Mucosa of descending colon (tissue), 3 donors: ENCODE results near the gene CYRIA. TPM values are rescaled to one million over a fixed set of nuclear protein-coding genes. Genes with fewer than 3 reads are reported as not detected.
A peak's percentile ranks its signal among the peaks of the same experiment; 100 is the strongest.

Experiments
- ATAC-seq: fragments of 200-7000 bp; cut with Tn5 transposase; one replicate; pipeline ENCODE4 v1.9.1; 2020; ENCODE audit warnings: mild to moderate bottlenecking, moderate library complexity
- DNase-seq, 3 donors: peaks; one replicate each; pipeline ENCODE4 v3.0.0-alpha.2; 2020
- H3K36me3 ChIP-seq: fragments of 200-600 bp; one replicate; pipeline ENCODE4 v1.8.0; 2021; ENCODE audit warnings: low read depth, mild to moderate bottlenecking
- H3K4me1 ChIP-seq: fragments of 200-600 bp; one replicate; pipeline ENCODE4 v1.8.0; 2021; ENCODE audit warnings: low read depth, mild to moderate bottlenecking
- H3K4me3 ChIP-seq: fragments of 200-600 bp; one replicate; pipeline ENCODE4 v1.8.0; 2021; ENCODE audit warnings: mild to moderate bottlenecking
- H3K9me3 ChIP-seq: fragments of 200-600 bp; one replicate; pipeline ENCODE4 v1.8.0; 2021; ENCODE audit warnings: mild to moderate bottlenecking
- CTCF ChIP-seq: fragments of 200-600 bp; IDR thresholded peaks from one replicate; pipeline ENCODE4 v1.8.0; 2022; ENCODE audit warnings: antibody characterized with exemption, mild to moderate bottlenecking
- intact Hi-C, 2 donors: fragments of 100-400 bp; cut with DNase I in 1 of 2; cut with micrococcal nuclease in 1 of 2; formaldehyde crosslinking; loops; one replicate each; pipeline versions ENCODE4 v1.11.0 to v1.11.1; 2022; cut with DNase I, micrococcal nuclease
- long read RNA-seq, 2 donors: library from polyadenylated mRNA; unstranded; transcript quantifications; one replicate each; pipeline ENCODE4 v2.0.0, GENCODE V29; 2019 to 2021
- total RNA-seq, 3 donors: library from RNA; stranded (reverse); fragmentation: NEBNext Ultra II Directional in 2 of 3; extraction: Animal tissue kit (Norgen Biotek cat#: 25700) in 2 of 3; gene quantifications; one replicate each; pipeline versions ENCODE4 v1.2.1 to v1.2.4, GENCODE V29; 2021 to 2023
- donor health status: DM: no; HTN: no; CAD: no; lungs with moderate emphysema.
- donor health status: DM: no; HTN: no; CAD: no.
- donor health status: DM: no; HTN: yes; CAD: no.

Gene CYRIA
- 10 to 100 TPM in 1 of 3 donors, 1 to 10 TPM in 2; 2.2 to 18.0 (median 3.5) TPM for total RNA-seq
- long read RNA-seq, donor 1, full-length matches to known transcripts = 12 of 24 reads
- long read RNA-seq, donor 1, partial matches to known transcripts = 5 of 24 reads
- long read RNA-seq, donor 1, other reads (novel, unspliced or antisense) = 7 of 24 reads
- long read RNA-seq, donor 2, partial matches to known transcripts = 0 of 1 reads
- long read RNA-seq, donor 2, other reads (novel, unspliced or antisense) = 1 of 1 reads

- intact Hi-C loops = no loop called here
- no peak for TF ChIP-seq CTCF
- DNase-seq (peak; percentile 66 to 82 (median 81)), ATAC-seq (peak; percentile 83)
- H3K4me3 ChIP-seq = peak within 1 kb of the TSS; percentile 22
- peaks cover 5% of the 10 kb centered on the region for H3K4me1 ChIP-seq
- H3K36me3 ChIP-seq = no peaks in the 10 kb centered on the region
- no peaks in the 10 kb centered on the region for H3K9me3 ChIP-seq
These were observed at the start of gene CYRIA for GRCh38 chr2:16665748-16666448. TSS of gene CYRIA (minus strand) at chr2:16665834. CDS start at chr2:16588119, 77,715 bp downstream.

GRCh38 chr2:16713011-16713423 is 47.4 kb upstream of the CYRIA start:
- intact Hi-C loops = no loop called here
- ATAC-seq (peak; percentile 54), DNase-seq (no peak)
- Histone ChIP-seq H3K4me3 (no peak overlapping the region), H3K4me1 (no peaks in the 10 kb centered on the region), H3K9me3 (no peaks in the 10 kb centered on the region), H3K36me3 (no peaks in the 10 kb centered on the region)
- no peak for TF ChIP-seq CTCF

- intact Hi-C loops = no loop called here
- ATAC-seq (no peak), DNase-seq (no peak)
These were observed 44.1 kb upstream of the CYRIA start for GRCh38 chr2:16709769-16710168.

GRCh38 chr2:16708173-16708572 is 42.5 kb upstream of the CYRIA start:
- H3K4me3 ChIP-seq = no peak overlapping the region
- ATAC-seq (no peak), DNase-seq (no peak)
- no peaks in the 10 kb centered on the region for H3K9me3 ChIP-seq
- intact Hi-C loops = no loop called here
- no peaks in the 10 kb centered on the region for H3K4me1 ChIP-seq
- no peak for TF ChIP-seq CTCF
- no peaks in the 10 kb centered on the region for H3K36me3 ChIP-seq

More at GRCh38 chr2:16709769-16710168, 44.1 kb upstream of the CYRIA start:
- no peak for TF ChIP-seq CTCF
- Histone ChIP-seq H3K36me3 (no peaks in the 10 kb centered on the region), H3K4me3 (no peak overlapping the region), H3K9me3 (no peaks in the 10 kb centered on the region), H3K4me1 (no peaks in the 10 kb centered on the region)

GRCh38 chr2:16707014-16707623 is 41.5 kb upstream of the CYRIA start:
- no peak for TF ChIP-seq CTCF
- no peak for DNase-seq
- Histone ChIP-seq H3K4me1 (no peaks in the 10 kb centered on the region), H3K4me3 (no peak overlapping the region), H3K36me3 (no peaks in the 10 kb centered on the region), H3K9me3 (no peaks in the 10 kb centered on the region)
- no peak for ATAC-seq
- intact Hi-C loops = no loop called here
